K562 (cell line): ENCODE results near the gene DNA2. TPM values are rescaled to one million over a fixed set of nuclear protein-coding genes. Genes with fewer than 3 reads are reported as not detected.

ENCODE experiments used
- BACH1 ChIP-seq: fragments of 200-800 bp; sonication (Bioruptor generic); IDR thresholded peaks from 2 replicates; pipeline ENCODE4 v1.6.1; 2016; ENCODE audit warnings: missing genetic modification characterization, missing compliant biosample characterization
- BMI1 ChIP-seq: fragments of 150-350 bp; IDR thresholded peaks from 2 replicates; pipeline ENCODE4 v1.6.1; 2014; ENCODE audit warnings: low read length
- CGGBP1 ChIP-seq: fragments of 250-450 bp; sonication (Bioruptor Pico); IDR thresholded peaks from 2 replicates; pipeline ENCODE4 v1.9.0; 2021; ENCODE audit warnings: mild to moderate bottlenecking
- CHD1 ChIP-seq: fragments of 200-600 bp; sonication (generic); IDR thresholded peaks from one replicate; pipeline ENCODE4 v1.6.1; 2012; ENCODE audit warnings: mild to moderate bottlenecking, moderate library complexity, low read length, inconsistent platforms
- FOXO4 ChIP-seq: fragments of 450-650 bp; formaldehyde crosslinking; IDR thresholded peaks from 2 replicates; pipeline ENCODE4 v1.4.0; 2020; ENCODE audit warnings: mild to moderate bottlenecking, moderate library complexity
- GTF2A2 ChIP-seq: IDR thresholded peaks from 2 replicates; pipeline ENCODE4 v1.6.1; 2016; ENCODE audit warnings: mild to moderate bottlenecking, missing genetic modification characterization, missing compliant biosample characterization
- KDM2B ChIP-seq: fragments of 250-450 bp; sonication (Bioruptor Pico); IDR thresholded peaks from 2 replicates; pipeline ENCODE4 v1.8.0; 2021; ENCODE audit warnings: mild to moderate bottlenecking, moderate library complexity
- LEF1 ChIP-seq: fragments of 450-650 bp; IDR thresholded peaks from 2 replicates; pipeline ENCODE4 v1.6.1; 2016; ENCODE audit warnings: mild to moderate bottlenecking
- MYNN ChIP-seq, 2 experiments: sonication (generic); formaldehyde crosslinking in 1 of 2; IDR thresholded peaks; 2 replicates each; pipeline versions ENCODE4 v1.5.0 to v1.6.1; 2016 to 2020; ENCODE audit warnings: antibody characterized with exemption in 1 of 2, missing genetic modification reagents in 1 of 2
- NCOA4 ChIP-seq: fragments of 450-650 bp; IDR thresholded peaks from 2 replicates; pipeline ENCODE4 v1.6.1; 2018; ENCODE audit warnings: mild to moderate bottlenecking; ENCODE audit not compliant: partially characterized antibody
- PCBP2 ChIP-seq: fragments of 200-400 bp; formaldehyde crosslinking; IDR thresholded peaks from 2 replicates; pipeline ENCODE4 v1.6.1; 2018; ENCODE audit warnings: low read length, low read depth, mild to moderate bottlenecking, moderate library complexity; ENCODE audit not compliant: poor library complexity, severe bottlenecking
- SMARCC2 ChIP-seq: fragments of 450-650 bp; IDR thresholded peaks from 2 replicates; pipeline ENCODE4 v1.6.1; 2017; ENCODE audit warnings: antibody characterized with exemption, moderate library complexity, mild to moderate bottlenecking, low read depth
- SRF ChIP-seq, 2 experiments: fragments of 250-450, 450-650 bp in 1 of 2; sonication (Bioruptor Pico) in 1 of 2; sonication (generic) in 1 of 2; formaldehyde crosslinking; IDR thresholded peaks; 2 replicates each; pipeline versions ENCODE4 v1.5.0 to v1.5.1; 2020 to 2022; ENCODE audit warnings: mild to moderate bottlenecking in 1 of 2, missing genetic modification reagents in 1 of 2
- TEAD4 ChIP-seq, 2 experiments: sonication (generic) in 1 of 2; formaldehyde crosslinking in 1 of 2; IDR thresholded peaks; 2 replicates each; pipeline versions ENCODE4 v1.6.1 to v1.8.0; 2012 to 2022; ENCODE audit warnings: borderline replicate concordance in 1 of 2, inconsistent platforms in 1 of 2, low read length in 1 of 2, mild to moderate bottlenecking in 1 of 2, missing genetic modification reagents in 1 of 2
- ZFPM2 ChIP-seq: fragments of 250-450 bp; sonication (Bioruptor Pico); IDR thresholded peaks from 2 replicates; pipeline ENCODE4 v1.5.1; 2022; ENCODE audit warnings: mild to moderate bottlenecking
- ZNF586 ChIP-seq: fragments of 450-650 bp; formaldehyde crosslinking; conservative IDR thresholded peaks from 2 replicates; pipeline ENCODE4 v1.4.0; 2020; ENCODE audit warnings: mild to moderate bottlenecking, moderate library complexity
- ZNF668 ChIP-seq: fragments of 250-450 bp; sonication (Bioruptor Pico); IDR thresholded peaks from 2 replicates; pipeline ENCODE4 v1.8.0; 2022; ENCODE audit warnings: mild to moderate bottlenecking, inconsistent platforms
- ZNF77 ChIP-seq: fragments of 250-450 bp; sonication (Bioruptor Pico); IDR thresholded peaks from 2 replicates; pipeline ENCODE4 v1.5.0; 2020
- ZNF778 ChIP-seq: fragments of 450-650 bp; formaldehyde crosslinking; IDR thresholded peaks from 2 replicates; pipeline ENCODE4 v1.4.0; 2020; ENCODE audit warnings: mild to moderate bottlenecking, moderate library complexity
- polyA plus RNA-seq, 8 experiments: library from polyadenylated mRNA; depleted of rRNA in 4 of 8; stranded (reverse) in 5 of 8; unstranded in 3 of 8; fragments of >200 nt; fragmentation: Nextera tagmentation in 2 of 8; fragmentation: Illumina TruSeq in 1 of 8; extraction: Ambion mirVana in 2 of 8; extraction: Trizol in 1 of 8; gene quantifications; 2 replicates each; pipeline versions ENCODE4 v1.2.1 to v1.2.3, GENCODE V29; 2011 to 2014; ENCODE audit warnings: inconsistent platforms in 1 of 8, missing spikeins in 1 of 8
- total RNA-seq, 7 experiments: library from RNA; depleted of rRNA in 6 of 7; stranded (reverse); fragments of >200 nt in 6 of 7; fragmentation: Illumina TruSeq in 2 of 7; extraction: Trizol in 2 of 7; gene quantifications; 2 replicates each; pipeline versions ENCODE4 v1.2.1 to v1.2.3, GENCODE V29; 2011 to 2021; ENCODE audit warnings: low replicate concordance in 1 of 7
- TF ChIP-seq, protein P1 (sequence below), 2 experiments: fragments of 200-800 bp in 1 of 2; sonication (Bioruptor generic) in 1 of 2; sonication (generic) in 1 of 2; formaldehyde crosslinking in 1 of 2; IDR thresholded peaks in 1 of 2; conservative IDR thresholded peaks in 1 of 2; 2 replicates each; pipeline versions ENCODE4 v1.5.0 to v1.6.1; 2016 to 2020; ENCODE audit warnings: missing compliant biosample characterization in 1 of 2, missing genetic modification characterization in 1 of 2, missing genetic modification reagents in 1 of 2
- TF ChIP-seq, protein P2 (sequence below), 2 experiments: IDR thresholded peaks; 2 replicates each; pipeline ENCODE4 v1.6.1; 2011; ENCODE audit warnings: borderline replicate concordance in 1 of 2, control low read depth in 1 of 2, low read depth in 1 of 2, low read length in 1 of 2, mild to moderate bottlenecking in 1 of 2, mixed read lengths in 1 of 2, moderate library complexity in 1 of 2; ENCODE audit not compliant: insufficient read depth in 1 of 2, insufficient read length in 1 of 2, poor library complexity in 1 of 2, severe bottlenecking in 1 of 2; ENCODE audit errors: extremely low read depth in 1 of 2
- TF ChIP-seq, protein P3 (sequence below): sonication (generic); formaldehyde crosslinking; IDR thresholded peaks from 2 replicates; pipeline ENCODE4 v1.9.0; 2022; ENCODE audit warnings: mild to moderate bottlenecking, missing genetic modification reagents

The DNA2 gene
- total and polyA plus RNA-seq, 9 of the 15 experiments (the other 6 are each of a cell fraction or from before 2014, with no cell fraction given), result 24.6 to 51.4 (median 40.8) TPM

DNA sequence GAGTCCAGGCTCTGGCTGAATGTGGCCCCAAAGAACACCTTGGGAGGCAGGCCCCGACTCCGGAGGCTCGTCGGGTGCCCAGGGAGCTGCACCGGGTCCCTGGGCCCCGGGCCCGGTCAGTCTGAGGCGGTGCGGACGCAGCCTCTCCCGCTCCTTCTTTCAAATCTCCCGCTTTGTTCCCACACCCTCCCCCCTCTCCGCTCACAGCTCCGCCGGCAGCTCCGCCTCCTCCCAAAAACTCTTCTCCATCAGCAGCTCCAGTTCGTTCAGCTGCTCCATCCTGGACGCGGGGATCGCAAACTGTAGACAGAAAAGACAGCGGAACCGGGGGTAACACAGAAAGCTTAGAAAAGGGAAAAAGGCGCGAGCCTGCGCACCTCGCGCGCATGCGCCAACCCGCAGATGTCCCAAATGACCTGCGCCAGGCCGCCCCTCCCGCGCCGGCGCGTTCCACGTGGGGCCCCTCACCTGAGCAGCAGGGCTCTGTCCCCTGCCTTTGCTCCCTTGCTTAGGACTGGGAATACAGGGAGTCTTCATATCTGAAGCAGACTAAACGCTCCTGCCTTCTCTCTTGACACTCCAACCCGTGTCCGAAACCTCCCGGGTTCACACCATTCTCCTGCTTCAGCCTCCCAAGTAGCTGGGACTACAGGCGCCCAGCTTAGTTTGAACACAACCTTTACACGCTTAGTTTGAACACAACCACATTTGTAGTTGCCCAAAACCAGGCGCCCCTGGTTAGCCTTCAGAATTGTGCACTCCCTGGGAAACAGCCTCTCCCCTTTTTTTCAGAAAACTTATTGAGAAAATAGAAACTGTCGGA lies at the start of gene DNA2 (continued):
- TF ChIP-seq, protein P1, sequence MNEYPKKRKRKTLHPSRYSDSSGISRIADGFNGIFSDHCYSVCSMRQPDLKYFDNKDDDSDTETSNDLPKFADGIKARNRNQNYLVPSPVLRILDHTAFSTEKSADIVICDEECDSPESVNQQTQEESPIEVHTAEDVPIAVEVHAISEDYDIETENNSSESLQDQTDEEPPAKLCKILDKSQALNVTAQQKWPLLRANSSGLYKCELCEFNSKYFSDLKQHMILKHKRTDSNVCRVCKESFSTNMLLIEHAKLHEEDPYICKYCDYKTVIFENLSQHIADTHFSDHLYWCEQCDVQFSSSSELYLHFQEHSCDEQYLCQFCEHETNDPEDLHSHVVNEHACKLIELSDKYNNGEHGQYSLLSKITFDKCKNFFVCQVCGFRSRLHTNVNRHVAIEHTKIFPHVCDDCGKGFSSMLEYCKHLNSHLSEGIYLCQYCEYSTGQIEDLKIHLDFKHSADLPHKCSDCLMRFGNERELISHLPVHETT (CRISPR knock-in tag; conservative IDR thresholded peaks at IDR 0.05 in 1 of 2, IDR thresholded peaks at IDR 0.05 in 1 of 2), result peak in 1 of 2 experiments; percentile 54; a peak in 1 of 4 replicates
- TF ChIP-seq CGGBP1 (CRISPR knock-in tag) (no peak), SMARCC2 (no peak), NCOA4 (no peak), BMI1 (no peak), ZNF778 (CRISPR knock-in tag) (no peak), FOXO4 (no peak), SRF (CRISPR knock-in tag; IDR thresholded peaks at IDR 0.05) (no peak), CHD1 (no peak), TEAD4 (IDR thresholded peaks at IDR 0.05; ENCODE audit: low read length) (no peak; the same call in 1 of the 2 replicates), TEAD4 (CRISPR knock-in tag; IDR thresholded peaks at IDR 0.05; ENCODE audit: borderline replicate concordance) (no peak), LEF1 (no peak), MYNN (IDR thresholded peaks at IDR 0.05) (0 out of 2 replicates have a peak, but pooled peaks have one; percentile 16), MYNN (CRISPR knock-in tag; IDR thresholded peaks at IDR 0.05) (no peak), ZFPM2 (CRISPR knock-in tag) (no peak), GTF2A2 (tag) (no peak), ZNF668 (CRISPR knock-in tag) (peak; percentile 5; the same call in 1 of the 2 replicates), PCBP2 (no peak), KDM2B (0 out of 2 replicates have a peak, but pooled peaks have one; percentile 67), BACH1 (tag) (no peak), ZNF77 (CRISPR knock-in tag) (no peak), ZNF586 (CRISPR knock-in tag) (no peak)
- TF ChIP-seq, protein P2, sequence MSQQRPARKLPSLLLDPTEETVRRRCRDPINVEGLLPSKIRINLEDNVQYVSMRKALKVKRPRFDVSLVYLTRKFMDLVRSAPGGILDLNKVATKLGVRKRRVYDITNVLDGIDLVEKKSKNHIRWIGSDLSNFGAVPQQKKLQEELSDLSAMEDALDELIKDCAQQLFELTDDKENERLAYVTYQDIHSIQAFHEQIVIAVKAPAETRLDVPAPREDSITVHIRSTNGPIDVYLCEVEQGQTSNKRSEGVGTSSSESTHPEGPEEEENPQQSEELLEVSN (IDR thresholded peaks at IDR 0.05; ENCODE audit: borderline replicate concordance in 1 of 2, extremely low read depth in 1 of 2, insufficient read depth in 1 of 2, insufficient read length in 1 of 2, low read depth in 1 of 2, low read length in 1 of 2, poor library complexity in 1 of 2, severe bottlenecking in 1 of 2), result peak; percentile 98 to 99
- TF ChIP-seq, protein P3, sequence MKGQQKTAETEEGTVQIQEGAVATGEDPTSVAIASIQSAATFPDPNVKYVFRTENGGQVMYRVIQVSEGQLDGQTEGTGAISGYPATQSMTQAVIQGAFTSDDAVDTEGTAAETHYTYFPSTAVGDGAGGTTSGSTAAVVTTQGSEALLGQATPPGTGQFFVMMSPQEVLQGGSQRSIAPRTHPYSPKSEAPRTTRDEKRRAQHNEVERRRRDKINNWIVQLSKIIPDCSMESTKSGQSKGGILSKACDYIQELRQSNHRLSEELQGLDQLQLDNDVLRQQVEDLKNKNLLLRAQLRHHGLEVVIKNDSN, result peak; percentile 77
